Measurements from ENCODE around the gene FUT2. TPM values are rescaled to one million over a fixed set of nuclear protein-coding genes. Genes with fewer than 3 reads are reported as not detected.
"Not testable (repeated sequence)": the region's sequence is repeated elsewhere in the genome, so short reads cannot be mapped to it uniquely, and the experiment has no call there.

Gene FUT2
- total RNA-seq, 1 experiment from 2014 or later = not detected

GRCh38 chr19:48702701-48703100, 6.9 kb downstream of the FUT2 start:
- DNase-seq (ENCODE audit: low spot score) = no peak

GRCh38 chr19:48703316-48703715, 7.5 kb downstream of the FUT2 start:
- DNase-seq (ENCODE audit: low spot score) = no peak

GRCh38 chr19:48705431-48705830, 9.7 kb downstream of the FUT2 start:
- no peak for DNase-seq (ENCODE audit: low spot score)

- DNase-seq (ENCODE audit: low spot score) = no peak
Measured at GRCh38 chr19:48708471-48708870, 12.7 kb downstream of the FUT2 start.

- DNase-seq (ENCODE audit: low spot score) = no peak
Measured at GRCh38 chr19:48711106-48711662, 15.4 kb downstream of the FUT2 start.

GRCh38 chr19:48713041-48713863, 17.5 kb downstream of the FUT2 start:
- no peak for DNase-seq (ENCODE audit: low spot score)

- DNase-seq (ENCODE audit: low spot score) = peak; percentile 94
Measured at GRCh38 chr19:48713864-48714755, 18.3 kb downstream of the FUT2 start.

- no peak for DNase-seq (ENCODE audit: low spot score)
Measured at GRCh38 chr19:48714759-48715675, 19.2 kb downstream of the FUT2 start.

- DNase-seq (ENCODE audit: low spot score) = no peak
Measured at GRCh38 chr19:48715681-48716171, 20.0 kb downstream of the FUT2 start.

- peak; percentile 27 for DNase-seq (ENCODE audit: low spot score)
Measured at GRCh38 chr19:48716562-48717291, 21.0 kb downstream of the FUT2 start.

GRCh38 chr19:48718106-48718505, 22.3 kb downstream of the FUT2 start:
- not testable (repeated sequence) for DNase-seq (ENCODE audit: low spot score)

- no peak for DNase-seq (ENCODE audit: low spot score)
Measured at GRCh38 chr19:48718711-48719231, 23.0 kb downstream of the FUT2 start.

- DNase-seq (ENCODE audit: low spot score) = no peak
Measured at GRCh38 chr19:48719263-48720171, 23.7 kb downstream of the FUT2 start, which contains the start of gene MAMSTR. TSS of gene MAMSTR (minus strand) at chr19:48719725. CDS start at chr19:48719031, 694 bp downstream.

GRCh38 chr19:48720251-48720612, 24.5 kb downstream of the FUT2 start:
- no peak for DNase-seq (ENCODE audit: low spot score)

GRCh38 chr19:48720613-48721296, 25.0 kb downstream of the FUT2 start:
- DNase-seq (ENCODE audit: low spot score) = peak; percentile 92

- DNase-seq (ENCODE audit: low spot score) = no peak
Measured at GRCh38 chr19:48722196-48722708, 26.5 kb downstream of the FUT2 start.

GRCh38 chr19:48724796-48725753, 29.3 kb downstream of the FUT2 start:
- DNase-seq (ENCODE audit: low spot score) = peak; percentile 86

Data from A172 (cell line).